Measurements from ENCODE around the gene MRLN.

The MRLN gene

GRCh38 chr10:59702347-59702746, 50.9 kb downstream of the MRLN start:
- DNase-seq = no peak

GRCh38 chr10:59700709-59701108, 52.5 kb downstream of the MRLN start:
- DNase-seq = peak; percentile 44

GRCh38 chr10:59698326-59698725, 54.9 kb downstream of the MRLN start:
- DNase-seq = no peak

- DNase-seq = no peak
Measured at GRCh38 chr10:59695637-59696036, 57.6 kb downstream of the MRLN start.

- DNase-seq = no peak
Measured at GRCh38 chr10:59694936-59695335, 58.3 kb downstream of the MRLN start.

- no peak for DNase-seq
Measured at GRCh38 chr10:59692113-59692512, 61.1 kb downstream of the MRLN start.

GRCh38 chr10:59688921-59689351, 64.3 kb downstream of the MRLN start:
- DNase-seq = no peak

GRCh38 chr10:59687657-59688056, 65.6 kb downstream of the MRLN start:
- no peak for DNase-seq

Measured in NCI-H82 (cell line).